OCI-M1 (cell line): ENCODE data around the gene SV2C.
"Not testable (repeated sequence)": the region's sequence is repeated elsewhere in the genome, so short reads cannot be mapped to it uniquely, and the experiment has no call there.

ENCODE experiments used
- DNase-seq: peaks from one replicate; lab custom pipeline; 2025; lab: John Stamatoyannopoulos, UW

SV2C gene

GRCh38 chr5:76301932-76302331 lies 218.7 kb downstream of the SV2C start:
- peak; percentile 19 for DNase-seq

GRCh38 chr5:76302661-76303060 lies 219.5 kb downstream of the SV2C start:
- DNase-seq = not testable (repeated sequence)

- DNase-seq = no peak
Measured at GRCh38 chr5:76303921-76304320, 220.7 kb downstream of the SV2C start.

GRCh38 chr5:76305269-76305668 lies 222.1 kb downstream of the SV2C start:
- DNase-seq = peak; percentile 64

- DNase-seq = no peak
Measured at GRCh38 chr5:76305775-76306174, 222.6 kb downstream of the SV2C start.

- DNase-seq = no peak
Measured at GRCh38 chr5:76310208-76310607, 227.0 kb downstream of the SV2C start.

GRCh38 chr5:76312783-76313182 lies 229.6 kb downstream of the SV2C start:
- no peak for DNase-seq

- DNase-seq = no peak
Measured at GRCh38 chr5:76314643-76315042, 231.5 kb downstream of the SV2C start.

GRCh38 chr5:76319673-76320072 lies 236.5 kb downstream of the SV2C start:
- DNase-seq = peak; percentile 94

GRCh38 chr5:76323494-76323893 lies 240.3 kb downstream of the SV2C start:
- DNase-seq = not testable (repeated sequence)

GRCh38 chr5:76325326-76325725 lies 242.1 kb downstream of the SV2C start:
- DNase-seq = no peak

GRCh38 chr5:76325876-76326491 lies 242.8 kb downstream of the SV2C start:
- no peak for DNase-seq

GRCh38 chr5:76326577-76327302 lies 243.6 kb downstream of the SV2C start:
- no peak for DNase-seq

GRCh38 chr5:76329346-76329745 lies 246.2 kb downstream of the SV2C start:
- no peak for DNase-seq

- DNase-seq = peak; percentile 29
Measured at GRCh38 chr5:76331126-76331525, 247.9 kb downstream of the SV2C start.

GRCh38 chr5:76332102-76332501 lies 248.9 kb downstream of the SV2C start:
- no peak for DNase-seq

GRCh38 chr5:76332611-76333205 lies 249.5 kb downstream of the SV2C start:
- no peak for DNase-seq

- DNase-seq = no peak
Measured at GRCh38 chr5:76333571-76333970, 250.4 kb downstream of the SV2C start.

- DNase-seq = no peak
Measured at GRCh38 chr5:76334574-76334973, 251.4 kb downstream of the SV2C start.

- DNase-seq = not testable (repeated sequence)
Measured at GRCh38 chr5:76335451-76335850, 252.3 kb downstream of the SV2C start.

GRCh38 chr5:76336253-76336809 lies 253.1 kb downstream of the SV2C start:
- not testable (repeated sequence) for DNase-seq

- peak; percentile 74 for DNase-seq
Measured at GRCh38 chr5:76337953-76338451, 254.8 kb downstream of the SV2C start.

GRCh38 chr5:76339919-76340318 lies 256.7 kb downstream of the SV2C start:
- DNase-seq = peak; percentile 39
